Upper lobe of left lung (tissue), 6 donors: Measurements from ENCODE around the gene FCN3. TPM values are rescaled to one million over a fixed set of nuclear protein-coding genes. Genes with fewer than 3 reads are reported as not detected.
A peak's percentile ranks its signal among the peaks of the same experiment; 100 is the strongest.
"Not testable (repeated sequence)": the region's sequence is repeated elsewhere in the genome, so short reads cannot be mapped to it uniquely, and the experiment has no call there.

ENCODE experiments used
- ATAC-seq, 2 donors: fragments of 200-7000 bp; cut with Tn5 transposase; one replicate each; pipeline ENCODE4 v1.9.1; 2022; ENCODE audit warnings: mild to moderate bottlenecking in 2 of 2, moderate library complexity in 2 of 2; ENCODE audit not compliant: low FRiP score in 2 of 2
- DNase-seq, 2 donors: peaks; one replicate each; pipeline ENCODE4 v3.0.0-alpha.2; 2019 to 2020
- H3K27ac ChIP-seq, 4 donors: fragments of 200-600 bp; sonication (generic); one replicate each; pipeline ENCODE4 v1.5.1; 2016 to 2019
- H3K27me3 ChIP-seq, 4 donors: fragments of 200-600 bp; sonication (generic); one replicate each; pipeline ENCODE4 v1.5.1; 2017 to 2019
- H3K36me3 ChIP-seq, 4 donors: fragments of 200-600 bp; sonication (generic); one replicate each; pipeline ENCODE4 v1.5.1; 2016 to 2019
- H3K4me1 ChIP-seq, 4 donors: fragments of 200-600 bp; sonication (generic); one replicate each; pipeline ENCODE4 v1.5.1; 2018 to 2019
- H3K4me3 ChIP-seq, 4 donors: fragments of 200-600 bp; sonication (generic); one replicate each; pipeline ENCODE4 v1.5.1; 2017 to 2019; ENCODE audit warnings: mild to moderate bottlenecking in 2 of 4, moderate library complexity in 1 of 4
- H3K9me3 ChIP-seq, 4 donors: fragments of 200-600 bp; sonication (generic); one replicate each; pipeline ENCODE4 v1.5.1; 2018 to 2019
- CTCF ChIP-seq, 6 experiments: fragments of 450-650 bp in 4 of 6; fragments of 200-600 bp in 2 of 6; sonication (generic) in 2 of 6; IDR thresholded peaks; one replicate each; pipeline ENCODE4 v1.5.1; 2016 to 2019; ENCODE audit warnings: antibody characterized with exemption in 6 of 6
- EP300 ChIP-seq, 4 donors: sonication (generic); formaldehyde crosslinking; IDR thresholded peaks; one replicate each; pipeline ENCODE4 v1.5.1; 2017; ENCODE audit warnings: antibody characterized with exemption in 4 of 4, control low read depth in 2 of 4
- POLR2A ChIP-seq, 4 donors: fragments of 450-650 bp; IDR thresholded peaks; one replicate each; pipeline ENCODE4 v1.5.1; 2016 to 2017; ENCODE audit warnings: antibody characterized with exemption in 4 of 4, mild to moderate bottlenecking in 2 of 4
- POLR2AphosphoS5 ChIP-seq, 2 donors: sonication (generic); formaldehyde crosslinking; IDR thresholded peaks; one replicate each; pipeline ENCODE4 v1.5.1; 2017; ENCODE audit warnings: antibody characterized with exemption in 2 of 2
- WGBS, 2 donors: methylation state at CpG; one replicate each; pipeline ENCODE4 v1.1.5; 2017 to 2018; 5-methylcytosine and 5-hydroxymethylcytosine counted together
- total RNA-seq, 6 donors: library from RNA; depleted of rRNA in 4 of 6; stranded (reverse); fragments of >200 nt in 4 of 6; gene quantifications; one replicate each; pipeline versions ENCODE4 v1.1.0 to v1.2.1, GENCODE V29; 2016 to 2021
- donor health status: DM: no; HTN: no; CAD: no; lungs with moderate emphysema.
- donor health status: DM: no; HTN: yes; CAD: no; lungs with severe emphysema.

Gene FCN3
- total RNA-seq, 6 donors from 2014 or later = 145 to 1,319 (median 555) TPM

GRCh38 chr1:27410709-27411108 lies 36.1 kb upstream of the FCN3 start:
- ATAC-seq (no peak), DNase-seq (no peak)
- Histone ChIP-seq H3K9me3 (no peaks in the 10 kb centered on the region), H3K4me3 (no peak overlapping the region), H3K27ac (no peak overlapping the region), H3K27me3 (no peaks in the 10 kb centered on the region), H3K4me1 (peaks cover 7 to 14% (median 11%) of the 10 kb centered on the region in 4 donors), H3K36me3 (peaks cover 61 to 96% (median 90%) of the 10 kb centered on the region in 4 donors)
- 86 to 92% methylated on average over 2 of the region's 2 CpGs for WGBS, 2 donors
- TF ChIP-seq CTCF (IDR thresholded peaks at IDR 0.05) (no peak), EP300 (IDR thresholded peaks at IDR 0.05) (no peak), POLR2A (IDR thresholded peaks at IDR 0.05) (no peak), POLR2AphosphoS5 (IDR thresholded peaks at IDR 0.05) (no peak)

GRCh38 chr1:27409669-27410068 lies 35.0 kb upstream of the FCN3 start:
- DNase-seq = no peak
- Histone ChIP-seq H3K36me3 (peaks cover 52 to 88% (median 80%) of the 10 kb centered on the region in 4 donors), H3K27ac (no peak overlapping the region), H3K9me3 (no peaks in the 10 kb centered on the region), H3K4me1 (peaks cover 14 to 24% (median 21%) of the 10 kb centered on the region in 4 donors), H3K4me3 (no peak overlapping the region), H3K27me3 (no peaks in the 10 kb centered on the region)
- no peak for ATAC-seq
- no peak for TF ChIP-seq POLR2AphosphoS5 (IDR thresholded peaks at IDR 0.05)
- TF ChIP-seq POLR2A (IDR thresholded peaks at IDR 0.05) = no peak
- TF ChIP-seq CTCF (IDR thresholded peaks at IDR 0.05) = no peak
- no peak for TF ChIP-seq EP300 (IDR thresholded peaks at IDR 0.05)
- WGBS, 2 donors = 89 to 93% methylated on average over 11 of the region's 11 CpGs

GRCh38 chr1:27408151-27408550 lies 33.5 kb upstream of the FCN3 start:
- no peak for ATAC-seq
- H3K27ac ChIP-seq = no peak overlapping the region
- 91 to 92% methylated on average over 9 of the region's 9 CpGs for WGBS, 2 donors

GRCh38 chr1:27406791-27407190 lies 32.2 kb upstream of the FCN3 start:
- WGBS, 2 donors = 72 to 82% methylated on average over 2 of the region's 2 CpGs
- not testable (repeated sequence) for ATAC-seq, H3K9me3 ChIP-seq, H3K27me3 ChIP-seq, H3K4me3 ChIP-seq, DNase-seq
- peaks cover 34 to 65% (median 52%) of the 10 kb centered on the region in 4 donors for H3K36me3 ChIP-seq
- peak overlapping the region; percentile 43 to 73 (median 49) for H3K27ac ChIP-seq
- peaks cover 32 to 48% (median 42%) of the 10 kb centered on the region in 4 donors for H3K4me1 ChIP-seq

More at GRCh38 chr1:27408151-27408550, 33.5 kb upstream of the FCN3 start:
- Histone ChIP-seq H3K9me3 (no peaks in the 10 kb centered on the region), H3K36me3 (peaks cover 46 to 79% (median 65%) of the 10 kb centered on the region in 4 donors), H3K4me3 (no peak overlapping the region), H3K4me1 (peaks cover 24 to 35% (median 30%) of the 10 kb centered on the region in 4 donors), H3K27me3 (no peaks in the 10 kb centered on the region)
- no peak for DNase-seq
- TF ChIP-seq POLR2A (IDR thresholded peaks at IDR 0.05) (no peak), CTCF (IDR thresholded peaks at IDR 0.05) (no peak), EP300 (IDR thresholded peaks at IDR 0.05) (no peak), POLR2AphosphoS5 (IDR thresholded peaks at IDR 0.05) (no peak)

- WGBS, 2 donors = 73 to 82% methylated on average over 4 of the region's 4 CpGs
- Histone ChIP-seq H3K27me3 (no peaks in the 10 kb centered on the region), H3K4me1 (peaks cover 37 to 53% (median 45%) of the 10 kb centered on the region in 4 donors), H3K27ac (peak overlapping the region; percentile 43 to 73 (median 49)), H3K36me3 (peaks cover 31 to 61% (median 47%) of the 10 kb centered on the region in 4 donors), H3K4me3 (no peak overlapping the region), H3K9me3 (no peaks in the 10 kb centered on the region)
- DNase-seq = no peak
- TF ChIP-seq CTCF (IDR thresholded peaks at IDR 0.05) (no peak), POLR2A (IDR thresholded peaks at IDR 0.05) (no peak), EP300 (IDR thresholded peaks at IDR 0.05) (no peak), POLR2AphosphoS5 (IDR thresholded peaks at IDR 0.05) (no peak)
- no peak for ATAC-seq
Measured at GRCh38 chr1:27406362-27406680, 31.7 kb upstream of the FCN3 start.

GRCh38 chr1:27405598-27406361 lies 31.2 kb upstream of the FCN3 start:
- not testable (repeated sequence) for DNase-seq, H3K9me3 ChIP-seq, H3K27me3 ChIP-seq, ATAC-seq, H3K4me3 ChIP-seq
- 76 to 80% methylated on average over 1 to 12 of the region's 18 CpGs for WGBS, 2 donors
- Histone ChIP-seq H3K4me1 (peaks cover 38 to 58% (median 46%) of the 10 kb centered on the region in 4 donors), H3K36me3 (peaks cover 25 to 55% (median 42%) of the 10 kb centered on the region in 4 donors), H3K27ac (peak overlapping the region; percentile 43 to 77 (median 60))
